Osteoblast (primary cell): ENCODE results near the gene GSAP. TPM values are rescaled to one million over a fixed set of nuclear protein-coding genes. Genes with fewer than 3 reads are reported as not detected.

Experiments used
- DNase-seq: peaks from one replicate; pipeline ENCODE4 v3.0.0; 2011; ENCODE audit warnings: low spot score, mixed read lengths; ENCODE audit not compliant: insufficient read length; ENCODE audit errors: missing footprints
- H2AFZ ChIP-seq: 2 replicates; pipeline ENCODE4 v1.6.0; 2011; ENCODE audit warnings: mild to moderate bottlenecking, low read length
- H3K27ac ChIP-seq: 2 replicates; pipeline ENCODE4 v1.5.1; 2011; ENCODE audit warnings: mild to moderate bottlenecking, low read depth, low read length, moderate library complexity
- H3K27me3 ChIP-seq: 2 replicates; pipeline ENCODE4 v1.6.0; 2012; ENCODE audit warnings: mild to moderate bottlenecking, control low read depth, inconsistent platforms, low read length, moderate library complexity; ENCODE audit not compliant: insufficient read depth
- H3K36me3 ChIP-seq: 2 replicates; pipeline ENCODE4 v1.5.1; 2011; ENCODE audit warnings: mild to moderate bottlenecking, low read length, control low read depth, moderate library complexity; ENCODE audit not compliant: insufficient read depth
- H3K4me1 ChIP-seq: 2 replicates; pipeline ENCODE4 v1.5.1; 2011; ENCODE audit warnings: mild to moderate bottlenecking, low read length, control low read depth, moderate library complexity; ENCODE audit not compliant: insufficient read depth
- H3K4me2 ChIP-seq: 2 replicates; pipeline ENCODE4 v1.6.0; 2011; ENCODE audit warnings: mild to moderate bottlenecking, low read length; ENCODE audit not compliant: insufficient read depth
- H3K4me3 ChIP-seq: fragments of 200-600 bp; sonication (generic); 3 replicates; pipeline ENCODE4 v1.5.1; 2012; ENCODE audit warnings: mild to moderate bottlenecking, low read length, inconsistent platforms; ENCODE audit not compliant: insufficient read depth
- H3K79me2 ChIP-seq: 2 replicates; pipeline ENCODE4 v1.6.0; 2012; ENCODE audit warnings: mild to moderate bottlenecking, low read length, control low read depth, inconsistent platforms; ENCODE audit not compliant: insufficient read depth
- H3K9me3 ChIP-seq: 2 replicates; pipeline ENCODE4 v1.5.1; 2011; ENCODE audit warnings: low read depth, low read length, control low read depth
- H4K20me1 ChIP-seq: 2 replicates; pipeline ENCODE4 v1.6.0; 2012; ENCODE audit warnings: mild to moderate bottlenecking, low read length, control low read depth; ENCODE audit not compliant: insufficient read depth
- total RNA-seq: library from RNA; depleted of rRNA; stranded (reverse); fragments of >200 nt; gene quantifications from 2 replicates; pipeline ENCODE4 v1.2.3, GENCODE V29; 2012
- TF ChIP-seq, protein P1 (sequence below): IDR thresholded peaks from 2 replicates; pipeline ENCODE4 v1.5.1; 2011; ENCODE audit warnings: mild to moderate bottlenecking, low read depth, low read length, moderate library complexity; ENCODE audit errors: extremely low read depth

The GSAP gene
- total RNA-seq, 1 donor, result 13.0 TPM

DNA sequence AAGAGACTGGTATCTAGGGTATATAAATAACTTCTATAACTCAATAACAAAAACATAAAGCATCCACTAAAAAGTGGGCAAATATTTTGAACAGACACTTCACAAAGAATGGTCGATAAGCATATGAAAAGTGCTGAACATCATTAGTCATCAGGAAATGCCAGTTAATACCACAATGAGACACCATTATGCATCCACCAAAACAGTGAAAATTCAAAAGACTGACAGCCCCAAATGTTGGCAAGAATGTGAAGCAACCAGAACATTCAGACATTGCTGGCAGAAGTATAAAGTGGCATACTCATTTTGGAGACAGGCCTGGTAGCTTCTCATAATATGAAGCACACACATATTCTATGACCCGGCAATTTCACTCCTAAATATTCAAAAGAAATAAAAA lies 26.5 kb upstream of the GSAP start:
- H4K20me1 ChIP-seq, result no peaks in the 10 kb centered on the region
- peak overlapping the region; percentile 34 for H3K4me2 ChIP-seq
- no peak for DNase-seq
- H3K36me3 ChIP-seq, result no peaks in the 10 kb centered on the region
- H3K9me3 ChIP-seq, result no peaks in the 10 kb centered on the region
- peaks cover 21% of the 10 kb centered on the region for H3K4me1 ChIP-seq
- H3K79me2 ChIP-seq, result no peaks in the 10 kb centered on the region
- no peaks in the 10 kb centered on the region for H3K27me3 ChIP-seq
- no peak overlapping the region for H3K4me3 ChIP-seq
- peak overlapping the region; percentile 52 for H3K27ac ChIP-seq
- TF ChIP-seq, protein P1, sequence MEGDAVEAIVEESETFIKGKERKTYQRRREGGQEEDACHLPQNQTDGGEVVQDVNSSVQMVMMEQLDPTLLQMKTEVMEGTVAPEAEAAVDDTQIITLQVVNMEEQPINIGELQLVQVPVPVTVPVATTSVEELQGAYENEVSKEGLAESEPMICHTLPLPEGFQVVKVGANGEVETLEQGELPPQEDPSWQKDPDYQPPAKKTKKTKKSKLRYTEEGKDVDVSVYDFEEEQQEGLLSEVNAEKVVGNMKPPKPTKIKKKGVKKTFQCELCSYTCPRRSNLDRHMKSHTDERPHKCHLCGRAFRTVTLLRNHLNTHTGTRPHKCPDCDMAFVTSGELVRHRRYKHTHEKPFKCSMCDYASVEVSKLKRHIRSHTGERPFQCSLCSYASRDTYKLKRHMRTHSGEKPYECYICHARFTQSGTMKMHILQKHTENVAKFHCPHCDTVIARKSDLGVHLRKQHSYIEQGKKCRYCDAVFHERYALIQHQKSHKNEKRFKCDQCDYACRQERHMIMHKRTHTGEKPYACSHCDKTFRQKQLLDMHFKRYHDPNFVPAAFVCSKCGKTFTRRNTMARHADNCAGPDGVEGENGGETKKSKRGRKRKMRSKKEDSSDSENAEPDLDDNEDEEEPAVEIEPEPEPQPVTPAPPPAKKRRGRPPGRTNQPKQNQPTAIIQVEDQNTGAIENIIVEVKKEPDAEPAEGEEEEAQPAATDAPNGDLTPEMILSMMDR, result no peak
- H2AFZ ChIP-seq, result no peak overlapping the region

DNA sequence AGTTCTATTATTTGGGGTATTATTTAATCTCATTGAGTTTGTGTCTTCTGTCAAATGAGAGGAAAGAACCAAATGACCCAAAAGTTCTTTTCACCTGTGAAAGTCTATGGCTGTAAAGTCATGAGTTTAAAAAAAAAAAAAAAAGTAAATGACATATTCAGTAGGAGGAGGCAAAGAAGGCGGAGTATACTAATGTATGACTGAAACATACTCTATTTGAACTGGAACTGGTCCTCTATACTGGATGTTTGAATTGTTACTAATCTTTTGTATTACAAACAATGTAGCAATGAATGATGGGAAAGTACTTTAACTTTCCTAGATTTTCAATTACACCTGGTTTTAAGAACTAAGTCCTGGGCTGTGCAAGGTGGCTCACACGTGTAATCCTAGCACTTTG lies 24.9 kb upstream of the GSAP start:
- no peaks in the 10 kb centered on the region for H3K79me2 ChIP-seq
- H3K9me3 ChIP-seq, result no peaks in the 10 kb centered on the region
- peaks cover 21% of the 10 kb centered on the region for H3K4me1 ChIP-seq
- H2AFZ ChIP-seq, result no peak overlapping the region
- H3K27me3 ChIP-seq, result no peaks in the 10 kb centered on the region
- no peaks in the 10 kb centered on the region for H3K36me3 ChIP-seq
- no peak overlapping the region for H3K4me3 ChIP-seq
- H3K27ac ChIP-seq, result no peak overlapping the region
- DNase-seq, result no peak
- TF ChIP-seq, protein P1, result no peak
- H3K4me2 ChIP-seq, result no peak overlapping the region
- H4K20me1 ChIP-seq, result no peaks in the 10 kb centered on the region

DNA sequence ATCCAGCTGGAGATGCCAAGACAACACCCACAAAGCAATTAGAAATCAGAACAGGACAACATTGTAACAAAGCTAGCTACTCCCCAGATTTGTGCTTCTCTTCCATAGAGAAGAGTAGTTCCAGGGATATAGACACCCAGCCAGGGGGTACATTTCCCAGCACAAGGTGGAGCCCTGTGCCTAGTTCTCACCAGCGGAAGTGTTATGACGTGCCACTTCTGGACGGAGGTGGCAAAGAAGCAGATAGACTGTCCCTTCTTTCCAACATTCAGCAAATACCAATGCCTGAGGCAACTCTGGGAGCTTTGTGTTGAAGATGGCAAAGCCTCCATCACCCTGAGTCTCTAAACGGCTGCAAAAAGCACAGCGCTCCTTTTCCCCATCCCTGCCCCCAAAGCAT lies 23.4 kb upstream of the GSAP start:
- Histone ChIP-seq H3K27me3 (no peaks in the 10 kb centered on the region), H3K36me3 (no peaks in the 10 kb centered on the region), H3K79me2 (no peaks in the 10 kb centered on the region), H3K4me1 (peaks cover 27% of the 10 kb centered on the region), H3K9me3 (no peaks in the 10 kb centered on the region), H4K20me1 (no peaks in the 10 kb centered on the region), H3K27ac (no peak overlapping the region), H3K4me2 (peak overlapping the region; percentile 54), H3K4me3 (no peak overlapping the region), H2AFZ (peak overlapping the region; percentile 70)
- TF ChIP-seq, protein P1, result peak; percentile 45
- DNase-seq, result no peak

DNA sequence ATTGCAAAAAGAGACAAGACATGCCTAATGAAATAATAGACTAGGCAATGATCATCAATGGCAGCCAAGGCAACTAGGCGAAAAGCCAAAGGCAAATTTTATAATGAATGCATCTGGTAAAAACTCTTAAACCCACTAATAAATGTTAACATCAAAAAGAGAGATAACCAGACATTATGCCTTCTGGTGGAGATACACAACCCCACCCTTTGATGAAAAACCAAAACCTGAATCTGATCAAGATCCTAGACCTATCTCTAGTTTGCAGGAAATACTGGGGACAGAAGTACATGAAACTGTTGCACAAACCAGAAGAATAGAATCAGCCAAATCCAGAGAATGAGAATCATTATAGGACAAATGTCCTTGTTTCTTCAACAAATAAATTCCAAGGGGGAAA lies 22.0 kb upstream of the GSAP start:
- no peak overlapping the region for H3K27ac ChIP-seq
- no peaks in the 10 kb centered on the region for H3K9me3 ChIP-seq
- no peaks in the 10 kb centered on the region for H3K79me2 ChIP-seq
- H3K4me3 ChIP-seq, result no peak overlapping the region
- no peaks in the 10 kb centered on the region for H4K20me1 ChIP-seq
- H3K36me3 ChIP-seq, result no peaks in the 10 kb centered on the region
- H3K4me2 ChIP-seq, result no peak overlapping the region
- peaks cover 23% of the 10 kb centered on the region for H3K4me1 ChIP-seq
- TF ChIP-seq, protein P1, result no peak
- no peak overlapping the region for H2AFZ ChIP-seq
- no peak for DNase-seq
- no peaks in the 10 kb centered on the region for H3K27me3 ChIP-seq
